Ammon's horn (tissue), 1 donor: Measurements from ENCODE around the gene SEMA3F.
A peak's percentile ranks its signal among the peaks of the same experiment; 100 is the strongest.
"Not testable (repeated sequence)": the region's sequence is repeated elsewhere in the genome, so short reads cannot be mapped to it uniquely, and the experiment has no call there.

Experiments used
- DNase-seq: peaks from one replicate; pipeline ENCODE4 v3.0.0-alpha.2; 2016; ENCODE audit warnings: low spot score

The SEMA3F gene

DNA sequence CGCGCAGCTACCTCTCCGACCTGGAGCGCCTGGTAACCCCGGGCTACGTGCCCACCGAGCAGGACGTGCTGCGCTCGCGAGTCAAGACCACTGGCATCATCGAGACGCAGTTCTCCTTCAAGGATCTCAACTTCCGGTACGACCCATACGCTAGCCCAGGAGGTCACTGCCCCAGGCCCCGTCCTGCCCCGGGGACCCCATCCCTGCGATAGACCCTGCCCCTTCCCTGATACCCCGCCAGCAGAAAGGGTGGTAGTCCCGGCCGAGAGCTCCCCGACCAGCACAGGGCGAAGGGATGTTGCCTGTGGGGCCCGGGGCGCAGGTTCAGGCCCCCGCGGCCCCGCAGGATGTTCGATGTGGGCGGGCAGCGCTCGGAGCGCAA, 38.6 kb downstream of the SEMA3F start:
- DNase-seq, result no peak

DNA sequence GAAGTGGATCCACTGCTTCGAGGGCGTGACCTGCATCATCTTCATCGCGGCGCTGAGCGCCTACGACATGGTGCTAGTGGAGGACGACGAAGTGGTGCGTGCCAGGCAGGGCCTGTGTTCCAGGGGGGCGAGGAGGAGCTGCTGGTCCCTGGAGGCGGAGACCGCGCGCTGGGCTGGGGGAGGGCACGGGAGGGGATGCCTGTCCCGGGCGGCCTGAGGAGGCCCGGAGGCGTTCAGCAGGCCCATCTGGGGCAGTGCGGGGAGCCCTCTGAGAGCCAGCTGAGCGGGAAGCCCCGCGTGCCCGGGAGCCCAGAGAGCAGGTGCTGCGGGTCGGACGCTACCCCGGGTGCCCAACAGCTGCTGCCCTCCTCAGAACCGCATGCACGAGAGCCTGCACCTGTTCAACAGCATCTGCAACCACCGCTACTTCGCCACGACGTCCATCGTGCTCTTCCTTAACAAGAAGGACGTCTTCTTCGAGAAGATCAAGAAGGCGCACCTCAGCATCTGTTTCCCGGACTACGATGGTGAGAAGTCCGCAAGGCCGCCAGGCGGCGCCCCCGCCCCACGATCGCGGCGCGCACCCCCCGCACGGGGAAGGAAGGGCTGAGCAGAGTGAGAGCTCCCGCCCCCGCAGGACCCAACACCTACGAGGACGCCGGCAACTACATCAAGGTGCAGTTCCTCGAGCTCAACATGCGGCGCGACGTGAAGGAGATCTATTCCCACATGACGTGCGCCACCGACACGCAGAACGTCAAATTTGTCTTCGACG, 39.2 kb downstream of the SEMA3F start:
- DNase-seq, result peak; percentile 71

DNA sequence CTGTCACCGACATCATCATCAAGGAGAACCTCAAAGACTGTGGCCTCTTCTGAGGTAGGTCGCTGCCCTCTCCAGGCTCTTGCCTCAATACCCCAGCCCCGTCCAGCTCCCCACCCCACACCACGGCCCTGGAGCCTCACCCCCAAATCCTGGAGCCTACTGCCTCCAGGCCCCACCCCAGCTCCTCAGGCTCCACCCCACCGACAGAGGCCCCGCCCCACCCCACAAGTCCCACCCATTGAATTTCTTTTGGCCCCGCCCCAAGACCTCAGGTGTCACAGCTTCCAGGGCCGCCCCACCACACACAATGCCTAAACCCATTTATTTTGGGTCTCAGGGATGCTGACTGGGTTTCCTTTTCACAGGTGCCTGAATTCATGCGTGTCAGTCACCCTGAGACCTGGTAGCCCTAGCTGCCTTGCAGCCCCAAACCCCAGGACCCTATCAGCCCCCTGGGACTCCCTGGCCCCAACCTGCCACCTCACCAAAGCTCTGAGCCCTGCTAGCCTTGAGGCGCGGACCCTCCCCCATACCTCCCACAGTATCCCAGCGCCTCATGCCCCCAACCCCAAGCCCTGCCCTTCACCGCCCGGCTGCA, 39.9 kb downstream of the SEMA3F start:
- DNase-seq, result no peak

DNA sequence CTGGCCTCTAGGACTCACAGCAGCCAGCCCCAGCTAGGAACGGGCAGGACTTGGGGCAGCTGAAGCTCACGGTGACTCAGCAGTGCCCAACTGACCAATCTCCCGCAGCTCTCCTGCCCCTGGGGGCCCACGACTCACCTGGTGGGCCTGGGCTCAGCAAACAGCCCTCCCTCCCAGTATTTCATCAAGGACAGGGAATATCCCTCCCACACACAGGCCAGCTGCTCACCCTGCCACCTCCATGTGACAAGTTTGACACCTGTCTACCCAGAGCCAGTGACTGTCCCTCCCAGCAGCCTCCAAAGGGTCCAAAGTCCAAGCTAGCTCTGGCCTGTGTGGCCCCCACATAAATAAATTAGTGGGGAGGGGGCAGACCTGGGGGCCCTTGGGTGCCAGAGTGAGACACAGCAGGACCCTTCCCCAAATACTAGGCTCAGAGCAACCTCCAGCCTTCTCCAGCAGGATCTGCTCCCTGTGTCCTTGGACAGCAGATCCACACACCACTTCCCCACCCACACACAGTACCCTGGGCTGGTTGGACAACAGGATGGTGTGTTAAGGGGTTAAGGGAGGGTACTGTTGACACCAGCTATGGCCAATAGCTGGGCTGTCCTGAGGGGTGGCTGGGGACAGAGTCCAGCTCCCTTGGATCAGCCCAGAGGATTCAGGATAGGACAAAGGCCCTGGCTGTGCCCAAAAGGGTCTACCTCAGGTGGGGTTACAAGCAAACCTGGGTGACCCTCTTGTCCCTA, 40.6 kb downstream of the SEMA3F start:
- DNase-seq, result no peak

DNA sequence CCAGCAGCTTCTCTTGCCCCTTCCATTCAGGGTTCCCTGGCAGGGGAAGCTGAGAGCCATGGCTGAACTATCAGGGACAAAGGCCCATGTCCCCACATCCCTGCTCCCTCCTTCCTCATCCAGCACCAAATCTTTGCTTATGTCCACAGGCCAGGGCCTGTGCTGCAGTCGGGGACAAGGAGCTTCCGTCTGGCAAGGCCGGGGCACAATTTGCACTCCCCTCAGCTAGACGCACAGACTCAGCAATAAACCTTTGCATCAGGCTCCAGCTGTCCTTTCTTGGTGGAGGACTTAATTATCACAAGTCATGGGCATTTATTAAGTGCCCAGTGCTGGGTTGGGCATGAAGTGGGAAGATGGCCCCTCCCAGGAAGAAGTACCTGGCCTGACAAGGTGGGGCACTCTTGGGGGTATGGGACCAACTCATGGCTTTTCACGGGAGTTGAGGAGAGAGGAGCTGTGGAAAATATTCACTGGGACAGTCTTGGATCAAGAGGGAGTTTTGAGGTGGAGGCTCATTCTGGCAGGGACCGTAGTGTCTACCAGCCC, 41.2 kb downstream of the SEMA3F start:
- DNase-seq, result no peak

DNA sequence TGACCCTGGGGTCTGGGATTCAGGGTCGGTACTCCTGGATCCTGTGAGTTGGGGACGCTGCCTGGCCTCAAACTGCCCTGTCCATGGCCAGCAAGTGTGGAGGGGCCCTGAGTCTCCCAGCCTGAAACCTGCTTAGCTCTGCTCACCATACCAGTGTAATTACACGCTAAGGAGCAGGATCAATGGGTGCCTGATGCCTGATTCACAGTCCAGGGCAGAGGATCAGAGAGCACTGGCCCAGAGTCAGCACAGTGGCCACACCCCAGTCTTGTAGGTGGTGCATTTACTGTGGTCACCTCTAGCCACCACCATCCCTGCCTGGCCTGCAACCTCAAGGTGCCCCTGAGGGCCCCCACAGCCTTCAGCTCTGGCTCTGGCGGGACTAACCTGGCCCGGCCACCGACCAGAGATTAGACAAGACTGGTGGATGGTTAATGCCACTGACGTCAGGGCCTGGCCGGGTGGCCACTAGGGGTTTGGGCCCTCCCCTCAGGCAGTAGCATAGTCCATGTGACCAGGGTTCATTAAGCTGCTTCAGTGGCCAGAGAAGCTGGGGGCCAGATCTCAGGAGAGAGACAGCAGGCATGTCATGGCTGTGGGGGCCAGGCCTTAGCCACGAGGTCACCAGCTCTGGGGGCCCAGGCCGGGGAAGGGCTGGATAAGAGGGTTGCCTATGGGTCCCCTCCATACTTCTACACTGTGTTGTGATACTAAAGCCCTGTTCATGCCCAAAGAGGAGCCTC, 46.6 kb downstream of the SEMA3F start:
- no peak for DNase-seq

DNA sequence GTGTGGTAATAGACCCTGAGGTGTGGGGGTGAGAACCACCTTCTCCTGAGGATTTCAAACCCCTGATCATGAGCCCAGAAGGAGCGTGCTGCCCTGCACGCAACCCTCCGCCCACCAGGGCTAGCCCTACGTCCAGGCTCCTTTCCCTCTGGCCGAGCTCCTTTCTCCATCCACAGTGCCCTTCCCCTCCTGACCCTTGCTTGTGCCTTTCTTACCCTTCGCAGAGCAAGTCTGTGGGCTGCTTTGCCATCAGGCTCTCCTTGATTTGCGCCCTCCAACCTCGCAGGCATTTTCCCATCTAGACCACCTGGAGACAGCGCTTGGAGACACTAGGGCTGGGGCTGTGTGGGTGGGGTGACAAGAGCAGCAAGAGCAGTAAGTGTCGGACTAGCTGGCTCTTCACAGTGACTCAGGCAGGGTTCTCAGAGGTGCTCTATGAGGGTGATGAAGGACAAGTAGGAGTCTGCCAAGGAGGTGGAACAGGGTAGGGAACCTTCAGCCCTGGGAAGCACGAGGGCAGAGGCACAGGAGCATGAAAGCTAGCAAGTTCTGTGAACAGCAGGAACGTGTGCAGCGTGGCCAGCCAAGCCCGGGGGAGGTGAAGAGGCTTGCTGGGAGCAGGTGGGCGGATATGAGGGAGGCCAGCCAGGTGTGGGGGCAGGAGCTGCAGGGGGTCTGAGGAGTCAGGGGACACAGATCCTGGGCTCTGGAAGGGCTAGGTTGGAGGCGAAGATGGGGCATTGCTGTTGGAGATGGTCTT, 47.4 kb downstream of the SEMA3F start:
- DNase-seq, result no peak

DNA sequence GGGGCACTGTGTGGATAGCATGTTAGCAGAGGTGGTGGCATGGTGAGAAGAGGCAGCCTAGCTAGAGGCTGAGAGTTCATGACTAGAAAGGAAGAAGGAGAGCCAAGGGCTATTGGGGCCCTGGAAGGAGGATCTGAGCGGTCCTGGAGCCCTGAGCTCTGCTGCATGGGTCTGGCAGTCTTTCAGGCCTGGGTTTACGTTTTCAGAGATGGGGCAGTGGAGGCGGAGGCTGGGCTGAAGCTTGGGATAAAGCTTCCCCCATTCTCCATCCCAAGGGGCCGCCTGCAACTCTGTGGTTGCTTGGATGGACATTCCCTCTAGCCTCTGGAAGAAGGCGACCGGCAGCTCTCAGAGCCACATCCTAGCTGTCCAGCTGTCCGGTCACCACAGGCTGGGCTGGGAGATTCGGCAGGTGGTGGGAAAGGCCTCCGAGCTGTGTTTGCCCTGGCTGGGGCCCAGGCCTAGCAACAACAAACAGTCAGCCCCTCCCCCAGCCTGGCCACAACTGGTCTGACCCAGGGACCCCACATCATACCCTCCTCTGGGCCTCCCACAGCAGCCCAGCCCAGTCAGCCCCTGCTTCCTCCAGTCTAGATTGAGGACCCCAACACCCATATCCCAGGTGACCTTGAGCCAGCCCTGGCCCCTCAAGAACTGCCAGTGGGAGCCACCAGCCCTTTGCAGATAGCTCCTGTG, 48.1 kb downstream of the SEMA3F start:
- DNase-seq, result no peak

DNA sequence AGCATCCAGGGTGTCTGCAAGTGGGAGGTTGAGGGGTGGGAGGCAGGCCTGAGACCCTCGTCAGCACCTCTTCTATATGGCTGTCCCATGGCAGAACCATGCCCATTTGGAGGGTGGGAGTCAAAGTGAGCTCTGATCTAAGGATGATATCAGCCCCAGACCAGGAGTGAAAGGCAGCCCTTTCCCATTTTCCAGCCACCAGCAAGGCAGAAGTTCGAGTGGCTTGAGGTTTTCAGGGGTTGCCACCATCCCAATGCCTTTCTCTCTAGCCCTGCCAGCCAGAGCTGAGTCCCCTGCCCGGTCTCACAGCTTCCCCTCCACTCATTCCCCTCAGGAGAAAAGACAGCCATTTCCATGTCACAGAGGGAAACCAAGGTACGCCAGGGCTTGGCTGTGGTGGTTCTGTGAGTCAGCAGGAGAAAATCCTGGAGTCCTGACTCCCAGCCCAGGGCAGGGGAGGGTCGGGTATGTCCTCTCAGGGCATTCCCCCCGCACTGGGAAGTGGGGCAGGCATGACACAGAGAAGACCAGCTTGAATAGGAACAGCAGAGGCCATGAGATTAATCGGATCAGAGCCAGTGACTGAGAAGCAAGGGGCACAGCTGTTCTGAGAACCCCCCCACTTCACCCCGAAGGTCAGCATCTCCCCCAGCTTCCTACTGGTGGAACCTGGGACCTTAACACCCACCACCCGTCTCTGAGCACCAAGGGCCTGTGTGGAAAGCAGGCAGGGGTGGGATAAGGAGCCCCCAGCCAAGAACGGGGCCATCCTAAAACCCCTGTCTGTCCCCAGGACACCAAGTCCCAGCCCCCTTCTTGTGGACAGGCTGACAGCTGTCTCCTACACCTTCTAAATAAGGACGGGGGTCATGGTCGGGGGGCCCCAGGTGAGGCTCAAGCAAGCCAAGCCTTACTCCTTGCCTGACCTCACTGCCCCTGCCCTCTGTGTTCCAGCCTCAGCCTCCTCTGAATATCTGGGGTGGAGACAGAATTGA, 49.0 kb downstream of the SEMA3F start:
- no peak for DNase-seq

DNA sequence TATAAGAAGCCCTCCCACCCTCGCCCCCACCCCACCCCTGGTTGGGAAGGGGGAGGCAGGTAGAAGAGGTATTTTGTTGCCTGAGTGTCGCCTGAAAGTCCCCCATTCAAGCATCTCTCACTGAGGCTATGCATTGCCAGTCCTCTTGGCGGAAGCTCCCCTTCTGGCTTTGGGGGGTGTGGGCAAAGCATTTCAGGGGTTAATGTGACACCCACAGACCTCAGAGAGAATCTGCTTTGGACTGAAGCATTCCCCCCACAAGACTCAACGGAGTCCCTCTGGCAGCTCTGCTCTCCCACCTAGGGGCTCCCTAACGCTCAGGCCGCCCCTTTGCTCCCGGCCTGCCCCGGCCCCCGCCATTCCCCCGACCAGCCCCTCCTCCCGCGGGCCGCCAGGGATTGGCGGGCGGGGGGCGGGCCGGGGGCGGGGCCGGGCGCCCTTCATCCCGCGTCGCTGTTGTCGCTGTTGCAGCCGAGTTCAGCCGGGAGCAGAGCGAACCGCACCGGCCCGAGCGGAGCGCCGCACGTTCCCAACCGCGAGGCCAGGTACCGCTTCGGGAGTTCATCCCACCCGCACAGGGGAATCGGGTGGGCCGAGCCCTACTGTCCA, 49.8 kb downstream of the SEMA3F start, which contains the start of gene SLC38A3:
Gene SLC38A3 (plus strand): TSS at position 468 of the 609 bp plus-strand sequence. CDS start 8,929 bp downstream, outside the sequence.
- peak; percentile 56 for DNase-seq

DNA sequence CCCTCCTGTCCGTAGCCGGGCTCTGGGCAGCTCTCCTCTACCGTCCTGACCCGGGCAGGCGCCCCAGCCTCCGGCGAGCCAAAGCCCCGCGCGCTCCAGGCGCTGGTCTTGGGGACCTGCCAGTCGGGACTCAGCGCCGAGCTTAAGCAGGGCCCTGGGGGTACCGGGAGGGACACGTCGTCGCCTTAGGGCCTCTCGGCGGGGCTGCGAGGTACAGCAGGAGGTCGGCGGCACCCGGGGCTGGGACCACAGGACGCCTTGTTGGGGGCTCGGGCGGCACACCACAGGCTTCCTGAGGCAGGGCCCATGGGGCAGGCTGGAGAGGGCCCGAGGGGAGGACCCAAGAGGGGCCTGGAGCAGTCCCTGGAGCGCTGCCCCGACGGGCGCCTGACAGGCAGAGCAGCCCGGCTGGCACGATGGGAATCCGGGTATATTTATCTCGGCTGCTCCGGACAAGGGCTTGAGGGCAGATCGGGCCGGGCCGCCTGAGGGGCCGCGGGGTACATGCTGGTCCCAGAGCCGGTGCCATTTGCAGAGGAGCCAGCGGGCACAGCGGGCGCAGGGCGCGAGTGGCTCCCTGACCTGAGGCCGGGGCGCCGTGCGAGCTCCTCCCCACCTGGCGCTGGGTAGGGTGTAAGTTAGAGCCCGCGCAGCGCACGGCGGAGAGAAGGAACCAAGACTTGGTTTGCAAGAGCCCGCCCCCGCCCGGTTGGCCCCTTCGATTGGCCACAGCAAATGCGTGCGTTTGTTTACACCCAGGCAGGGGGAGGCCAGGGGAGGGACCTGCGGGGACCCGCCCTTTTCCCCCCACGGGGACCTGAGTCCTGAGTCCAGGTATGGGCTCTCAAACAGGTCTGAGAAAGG, 50.5 kb downstream of the SEMA3F start:
- DNase-seq, result no peak

DNA sequence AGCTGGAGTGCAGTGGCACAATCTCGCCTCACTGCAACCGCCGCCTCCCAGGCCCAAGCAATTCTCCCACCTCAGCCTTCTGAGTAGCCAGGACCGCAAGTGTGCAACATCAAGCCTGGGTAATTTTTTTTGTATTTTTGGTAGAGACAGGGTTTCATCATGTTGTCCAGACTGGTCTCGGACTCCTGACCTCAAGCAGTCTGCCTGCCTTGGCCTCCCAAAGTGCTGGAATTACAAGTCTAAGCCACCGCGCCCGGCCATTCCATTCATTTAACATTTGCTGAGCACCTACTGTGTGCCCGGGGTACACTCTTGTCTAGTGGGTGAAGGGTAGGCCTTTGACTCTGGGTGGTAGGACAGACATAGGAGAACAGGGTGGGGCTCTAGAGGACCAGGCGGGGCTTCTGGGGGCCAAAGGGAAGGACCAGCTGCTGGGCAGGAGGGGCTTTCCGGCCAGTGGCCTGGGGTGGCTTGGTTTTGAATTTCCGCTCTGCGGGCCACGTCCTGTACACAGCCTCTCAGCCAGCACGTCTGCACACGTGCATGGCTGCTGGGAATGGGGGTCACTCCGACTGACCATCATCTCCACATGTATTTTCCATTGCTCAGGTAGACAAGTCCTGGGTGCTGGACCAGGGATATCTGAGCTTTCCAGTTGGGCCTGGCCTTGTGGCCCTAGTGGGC, 52.4 kb downstream of the SEMA3F start:
- no peak for DNase-seq

DNA sequence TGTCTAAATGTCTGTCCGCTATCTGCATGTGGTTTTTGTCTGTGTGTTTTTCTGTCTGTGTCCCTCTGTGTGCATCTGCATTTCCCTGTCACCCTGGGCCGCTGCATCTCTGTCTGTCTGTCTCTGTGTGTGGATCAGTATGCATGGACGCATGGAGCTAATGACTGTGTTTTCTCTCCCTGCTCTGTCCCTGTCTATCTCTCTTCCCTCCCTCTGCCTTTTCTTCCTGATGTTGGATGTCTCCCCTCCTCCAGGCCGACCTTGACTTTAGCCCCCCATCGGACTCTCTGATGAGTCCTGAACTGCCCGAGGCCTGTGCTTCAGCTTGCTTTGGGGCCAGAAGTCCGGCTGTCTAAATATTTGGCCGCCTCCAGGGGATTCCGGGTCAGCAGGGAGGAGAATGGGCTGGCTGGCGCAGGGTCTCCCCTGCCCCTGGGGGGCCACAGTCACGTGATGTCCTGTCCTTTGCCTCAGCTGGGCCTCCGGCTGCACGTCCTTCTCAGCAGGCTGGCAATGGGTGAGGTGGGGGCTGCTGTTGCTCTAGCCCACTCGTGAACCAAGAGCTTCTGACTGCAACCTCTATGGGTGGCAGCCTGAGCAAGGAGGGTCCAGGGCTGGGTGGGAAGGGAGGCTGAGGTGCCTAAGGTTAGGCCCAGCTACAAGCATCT, 53.7 kb downstream of the SEMA3F start:
- DNase-seq, result no peak

DNA sequence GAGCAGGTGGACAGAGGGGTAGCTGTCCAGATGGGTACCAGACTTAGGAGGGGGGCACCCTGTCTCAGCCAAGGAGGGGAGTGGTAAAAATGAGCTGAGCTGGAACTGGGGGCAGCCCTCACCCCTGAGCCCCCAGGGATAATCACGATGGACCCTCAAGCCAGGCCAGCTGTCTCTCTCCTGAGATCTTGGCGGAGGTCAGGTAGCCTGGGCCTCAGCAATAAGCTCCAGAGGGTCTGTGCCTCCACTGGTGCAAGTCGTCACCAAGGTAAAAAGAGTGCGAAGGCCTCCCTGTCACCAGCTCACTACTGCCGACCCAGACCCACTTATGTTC, 55.0 kb downstream of the SEMA3F start:
- DNase-seq, result no peak

DNA sequence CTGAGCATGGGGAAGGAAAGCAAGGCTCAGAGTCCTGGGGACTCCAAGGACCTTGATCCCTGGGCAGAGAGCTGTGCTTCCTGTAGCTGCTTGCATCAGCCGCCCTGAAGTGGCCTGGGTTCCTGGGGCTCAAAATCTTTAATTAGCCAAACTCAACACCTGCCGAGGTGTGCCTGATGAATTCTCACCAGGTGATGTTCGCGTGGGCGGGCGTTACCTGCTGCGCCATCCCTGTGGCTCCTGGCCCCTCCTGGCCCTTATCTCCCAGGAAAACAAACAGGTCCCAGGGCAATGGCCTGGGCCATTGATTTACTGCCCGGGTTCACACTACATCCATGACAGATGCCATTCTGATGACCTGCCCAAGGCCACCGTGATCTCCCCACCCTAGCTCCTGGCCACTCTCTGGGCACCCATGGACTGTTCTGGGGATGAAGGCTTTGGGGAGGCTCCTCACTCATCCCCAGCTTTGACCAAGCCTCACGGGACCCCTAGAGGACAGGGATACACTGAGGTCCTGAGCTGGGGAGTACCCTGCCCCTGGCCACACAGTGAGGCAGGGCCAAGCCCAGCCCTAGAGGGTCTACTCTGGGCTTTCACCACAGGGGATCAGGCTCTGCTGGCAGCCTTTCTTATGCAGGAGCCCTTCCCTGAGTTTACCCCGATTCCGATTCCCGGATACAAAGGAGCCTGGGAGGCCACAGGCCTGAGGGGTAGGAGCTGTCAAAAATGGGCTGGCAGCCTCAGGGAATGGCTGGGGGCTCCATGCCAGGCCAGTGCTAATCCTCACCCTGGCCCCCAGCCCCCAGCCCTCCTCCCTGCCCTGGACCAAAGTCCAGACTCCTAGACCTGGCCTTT, 55.6 kb downstream of the SEMA3F start:
- no peak for DNase-seq

DNA sequence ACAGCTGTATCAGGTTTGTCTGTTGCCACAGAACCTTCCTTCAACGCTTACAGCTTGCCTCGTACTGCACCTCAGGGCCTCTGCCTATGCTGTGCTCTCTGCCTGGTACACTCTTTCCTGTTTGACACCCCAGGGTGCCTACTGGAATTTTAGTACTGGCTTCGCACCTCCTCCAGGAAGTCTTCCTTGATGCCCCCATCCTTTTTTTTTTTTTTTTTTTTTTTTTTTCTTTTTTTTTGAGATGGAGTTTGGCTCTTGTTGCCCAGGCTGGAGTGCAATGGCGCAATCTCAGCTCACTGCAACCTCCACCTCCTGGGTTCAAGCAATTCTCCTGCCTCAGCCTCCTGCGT, 56.2 kb downstream of the SEMA3F start:
- DNase-seq, result not testable (repeated sequence)
